Thyroid gland (tissue), 4 donors: ENCODE results near the gene SEMA5A.

Experiments used
- CTCF ChIP-seq, 6 experiments: fragments of 200-600 bp in 3 of 6; fragments of 450-650 bp in 3 of 6; sonication (generic) in 3 of 6; IDR thresholded peaks; one replicate each; pipeline ENCODE4 v1.5.1; 2016 to 2019; ENCODE audit warnings: antibody characterized with exemption in 6 of 6, mild to moderate bottlenecking in 2 of 6, inconsistent platforms in 1 of 6, moderate library complexity in 1 of 6
- POLR2A ChIP-seq, 2 donors: fragments of 450-650 bp; IDR thresholded peaks; one replicate each; pipeline ENCODE4 v1.6.1; 2017; ENCODE audit warnings: antibody characterized with exemption in 2 of 2, mild to moderate bottlenecking in 2 of 2, moderate library complexity in 1 of 2

- TF ChIP-seq CTCF (IDR thresholded peaks at IDR 0.05) (no peak), POLR2A (IDR thresholded peaks at IDR 0.05) (no peak)
Observed at GRCh38 chr5:9302218-9302617, 243.7 kb downstream of the SEMA5A start.
